Activated T-cell treated with anti-CD3 and anti-CD28 coated beads, Interleukin-2, amount 50 U/mL, for 72 hours (primary cell): Measurements from ENCODE around the gene MBOAT1. TPM values are rescaled to one million over a fixed set of nuclear protein-coding genes. Genes with fewer than 3 reads are reported as not detected.
A peak's percentile ranks its signal among the peaks of the same experiment; 100 is the strongest.

Source experiments
- ATAC-seq, 2 donors: fragments of 150-1000 bp; cut with Tn5 transposase; replicated peaks in 1 of 2; 2 replicates each; pipeline ENCODE4 v1.10.0; 2021; ENCODE audit warnings: moderate library complexity in 2 of 2, mild to moderate bottlenecking in 1 of 2
- DNase-seq, 2 donors: peaks; one replicate each; pipeline ENCODE4 v3.0.0; 2021 to 2022; ENCODE audit warnings: mixed read lengths in 1 of 2
- H3K27ac Mint-ChIP-seq: one replicate; pipeline ENCODE4 v1.8.0; 2022; ENCODE audit warnings: mild to moderate bottlenecking, moderate library complexity, mixed read lengths
- H3K27me3 Mint-ChIP-seq: one replicate; pipeline ENCODE4 v1.8.0; 2022; ENCODE audit warnings: low read depth, mixed read lengths
- H3K36me3 Mint-ChIP-seq, 2 donors: one replicate each; pipeline ENCODE4 v1.8.0; 2022; ENCODE audit warnings: mixed read lengths in 2 of 2, mild to moderate bottlenecking in 1 of 2; ENCODE audit not compliant: insufficient read depth in 2 of 2
- H3K4me1 Mint-ChIP-seq: one replicate; pipeline ENCODE4 v1.8.0; 2022; ENCODE audit warnings: low read depth, mixed read lengths
- H3K4me3 Mint-ChIP-seq, 2 donors: one replicate each; pipeline ENCODE4 v1.8.0; 2022; ENCODE audit warnings: mild to moderate bottlenecking in 2 of 2, mixed read lengths in 2 of 2, moderate library complexity in 2 of 2
- H3K9me3 Mint-ChIP-seq, 2 donors: one replicate each; pipeline ENCODE4 v1.8.0; 2022; ENCODE audit warnings: mixed read lengths in 2 of 2
- total RNA-seq, 2 donors: library from RNA; stranded (reverse); gene quantifications; one replicate each; pipeline ENCODE4 v1.2.3, GENCODE V29; 2022

Gene MBOAT1
- total RNA-seq, 2 donors from 2014 or later = 11.2 to 12.3 TPM

GRCh38 chr6:20126789-20127653 lies 85.2 kb downstream of the MBOAT1 start:
- Mint-ChIP-seq H3K27me3 (no peaks in the 10 kb centered on the region), H3K4me1 (peaks cover 5% of the 10 kb centered on the region), H3K27ac (no peak overlapping the region), H3K4me3 (no peak overlapping the region), H3K36me3 (peaks cover 0 to 2% of the 10 kb centered on the region in 2 donors), H3K9me3 (no peaks in the 10 kb centered on the region)
- ATAC-seq = peak; percentile 60 to 70
- peak; percentile 67 to 69 for DNase-seq

DNA sequence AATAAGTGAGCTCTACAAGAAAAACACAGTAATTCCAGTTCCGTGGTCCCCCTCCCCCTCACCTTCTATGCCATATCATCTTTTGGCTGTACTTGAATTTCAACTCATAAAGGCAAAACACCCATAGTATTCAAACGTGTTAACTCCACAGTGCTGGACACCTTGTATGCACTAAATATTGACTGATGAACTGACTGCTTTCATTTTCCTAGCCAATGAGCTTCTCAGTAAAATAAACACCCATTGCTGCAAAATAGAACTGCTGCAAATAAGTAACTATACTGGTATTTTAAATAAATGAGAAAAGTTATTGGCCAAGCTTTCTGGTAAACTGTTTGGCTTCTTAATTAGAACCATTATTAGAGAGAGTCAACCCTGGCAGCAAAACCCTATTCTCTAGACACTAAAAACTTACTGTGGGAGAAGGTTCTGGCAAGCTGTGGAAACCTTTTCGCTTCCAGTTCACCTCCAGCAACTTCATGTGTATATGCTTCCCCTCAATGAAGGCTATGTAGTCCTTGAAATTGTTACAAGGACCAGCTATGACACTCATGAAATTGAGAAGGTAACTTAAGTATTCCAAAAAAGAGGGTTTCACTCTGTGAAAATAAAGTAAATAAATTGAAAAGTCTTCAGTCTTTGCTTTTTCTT lies 86.0 kb downstream of the MBOAT1 start:
- Mint-ChIP-seq H3K27ac (peak overlapping the region; percentile 11), H3K27me3 (no peaks in the 10 kb centered on the region), H3K36me3 (peaks cover 0 to 2% of the 10 kb centered on the region in 2 donors), H3K4me3 (no peak overlapping the region), H3K9me3 (no peaks in the 10 kb centered on the region), H3K4me1 (peaks cover 5% of the 10 kb centered on the region)
- ATAC-seq = no peak
- no peak for DNase-seq

DNA sequence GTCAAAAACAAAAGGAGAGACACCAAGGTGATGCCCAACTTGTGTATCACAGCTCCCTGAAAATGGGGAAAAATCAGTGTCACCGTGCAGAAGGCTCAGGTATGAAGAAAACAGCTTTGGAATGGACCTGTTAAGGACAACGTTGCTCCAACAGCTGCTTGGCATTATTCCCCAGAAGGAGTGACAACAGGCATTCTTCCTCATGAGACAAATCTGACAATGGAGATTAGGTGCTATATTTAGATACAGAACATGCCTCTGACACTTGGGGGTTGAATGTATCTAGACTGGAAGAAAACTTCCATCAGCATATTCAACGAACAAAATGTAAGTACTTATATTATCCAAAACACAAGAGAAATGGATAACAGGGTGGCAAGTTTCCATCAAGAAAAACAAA lies 87.7 kb downstream of the MBOAT1 start:
- ATAC-seq = no peak
- H3K4me3 Mint-ChIP-seq = no peak overlapping the region
- no peak for DNase-seq
- H3K27ac Mint-ChIP-seq = no peak overlapping the region
- no peaks in the 10 kb centered on the region for H3K36me3 Mint-ChIP-seq
- H3K9me3 Mint-ChIP-seq = no peaks in the 10 kb centered on the region
- no peaks in the 10 kb centered on the region for H3K27me3 Mint-ChIP-seq
- peaks cover 5% of the 10 kb centered on the region for H3K4me1 Mint-ChIP-seq

GRCh38 chr6:20119485-20119884 lies 92.8 kb downstream of the MBOAT1 start:
- Mint-ChIP-seq H3K9me3 (no peaks in the 10 kb centered on the region), H3K27me3 (no peaks in the 10 kb centered on the region), H3K27ac (no peak overlapping the region), H3K36me3 (peaks cover 0 to 4% of the 10 kb centered on the region in 2 donors), H3K4me1 (no peaks in the 10 kb centered on the region), H3K4me3 (no peak overlapping the region)
- ATAC-seq = no peak
- no peak for DNase-seq

- ATAC-seq = no peak
- H3K36me3 Mint-ChIP-seq = peaks cover 0 to 4% of the 10 kb centered on the region in 2 donors
- no peaks in the 10 kb centered on the region for H3K9me3 Mint-ChIP-seq
- no peak overlapping the region for H3K27ac Mint-ChIP-seq
- no peak overlapping the region for H3K4me3 Mint-ChIP-seq
- DNase-seq = no peak
- H3K4me1 Mint-ChIP-seq = no peaks in the 10 kb centered on the region
- no peaks in the 10 kb centered on the region for H3K27me3 Mint-ChIP-seq
Observed at GRCh38 chr6:20118892-20119291, 93.4 kb downstream of the MBOAT1 start.

DNA sequence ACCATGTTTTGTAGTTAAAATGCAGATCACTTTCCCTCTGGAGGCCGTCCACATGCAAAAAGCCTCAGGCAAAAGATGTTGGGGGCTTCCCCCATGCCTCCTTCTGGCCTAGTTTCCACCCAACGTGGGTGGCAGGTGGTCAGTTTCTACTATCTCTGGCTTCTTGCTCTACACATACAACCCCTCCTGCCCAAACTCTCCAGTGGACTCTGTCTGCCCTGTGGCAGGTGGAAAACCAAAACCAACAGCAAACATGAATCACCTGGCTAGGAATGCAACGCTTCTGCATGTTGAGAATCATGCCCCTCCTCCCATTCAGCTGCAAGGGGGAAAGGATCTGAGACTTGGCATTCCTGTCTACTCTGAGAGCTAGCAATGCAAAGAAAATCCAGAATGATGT lies 94.8 kb downstream of the MBOAT1 start:
- ATAC-seq (no peak), DNase-seq (no peak)
- H3K9me3 Mint-ChIP-seq = no peaks in the 10 kb centered on the region
- no peak overlapping the region for H3K27ac Mint-ChIP-seq
- peaks cover 0 to 4% of the 10 kb centered on the region in 2 donors for H3K36me3 Mint-ChIP-seq
- no peak overlapping the region for H3K4me3 Mint-ChIP-seq
- H3K4me1 Mint-ChIP-seq = no peaks in the 10 kb centered on the region
- no peaks in the 10 kb centered on the region for H3K27me3 Mint-ChIP-seq

GRCh38 chr6:20116792-20117191 lies 95.5 kb downstream of the MBOAT1 start:
- Mint-ChIP-seq H3K9me3 (no peaks in the 10 kb centered on the region), H3K27me3 (no peaks in the 10 kb centered on the region), H3K4me1 (no peaks in the 10 kb centered on the region), H3K4me3 (no peak overlapping the region), H3K27ac (no peak overlapping the region), H3K36me3 (peaks cover 0 to 4% of the 10 kb centered on the region in 2 donors)
- ATAC-seq (no peak), DNase-seq (no peak)

DNA sequence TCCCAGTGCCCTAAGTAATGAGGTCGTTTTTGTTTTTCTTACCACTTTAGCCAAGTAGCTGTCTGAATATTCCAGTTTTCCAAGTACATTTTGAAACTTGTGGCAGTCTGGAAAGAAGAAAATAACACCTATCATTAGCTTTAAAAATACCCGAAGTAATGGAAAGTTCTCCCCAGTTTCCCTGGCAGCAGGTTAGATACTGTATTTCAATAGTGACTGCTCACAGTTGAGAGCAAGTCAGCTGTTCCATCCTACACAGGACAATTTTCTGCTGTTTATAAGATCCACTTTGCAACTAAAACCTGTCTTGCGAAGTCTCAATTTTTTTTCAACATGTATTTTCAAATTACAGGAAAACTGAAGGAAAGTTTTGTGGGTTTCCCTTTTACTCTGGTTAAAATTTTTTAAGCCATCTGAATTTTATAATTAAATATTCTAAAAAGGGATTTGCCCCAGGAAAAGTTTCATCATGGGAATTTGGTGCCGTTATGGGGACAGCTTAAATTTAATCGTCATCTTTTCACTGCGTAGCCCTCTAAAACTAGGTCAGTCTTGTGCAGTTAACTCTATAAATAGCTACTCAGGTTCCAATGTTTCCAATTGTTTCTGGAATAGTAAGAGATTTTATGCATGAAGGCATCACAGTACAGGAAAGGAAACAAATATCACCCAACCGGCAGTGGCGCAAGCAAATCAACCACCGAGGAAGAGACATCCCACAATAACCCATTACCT lies 96.9 kb downstream of the MBOAT1 start:
- no peak for ATAC-seq
- peaks cover 0 to 4% of the 10 kb centered on the region in 2 donors for H3K36me3 Mint-ChIP-seq
- H3K4me3 Mint-ChIP-seq = no peak overlapping the region
- H3K4me1 Mint-ChIP-seq = no peaks in the 10 kb centered on the region
- H3K9me3 Mint-ChIP-seq = no peaks in the 10 kb centered on the region
- H3K27ac Mint-ChIP-seq = no peak overlapping the region
- no peaks in the 10 kb centered on the region for H3K27me3 Mint-ChIP-seq
- no peak for DNase-seq

DNA sequence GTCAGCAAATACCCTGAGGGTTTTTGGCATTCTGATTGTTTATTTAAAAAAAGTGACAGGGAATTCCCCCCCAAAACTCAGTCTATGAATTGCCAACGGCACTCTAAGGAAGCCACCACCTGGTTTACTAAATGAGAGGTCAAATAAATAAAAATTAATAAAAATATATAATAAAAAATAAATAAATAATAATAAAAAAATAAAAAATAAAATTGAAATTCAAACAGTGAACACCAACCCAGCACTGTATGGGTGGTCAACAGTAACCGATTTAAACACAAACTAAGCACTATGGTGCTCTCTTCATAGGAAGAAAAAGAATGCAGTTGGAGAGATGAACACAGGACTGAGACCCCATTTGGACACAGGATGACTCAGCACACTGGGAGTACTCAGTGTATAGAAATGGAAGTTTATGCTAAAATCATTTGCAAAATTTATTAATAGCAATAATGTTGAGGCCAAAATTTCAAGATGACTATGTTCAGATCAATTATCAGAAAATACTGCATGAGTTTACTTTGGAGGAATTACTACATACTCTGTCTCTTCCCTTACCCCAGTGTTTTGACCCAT lies 98.5 kb downstream of the MBOAT1 start:
- H3K27ac Mint-ChIP-seq = no peak overlapping the region
- H3K27me3 Mint-ChIP-seq = no peaks in the 10 kb centered on the region
- ATAC-seq (no peak), DNase-seq (no peak)
- no peaks in the 10 kb centered on the region for H3K4me1 Mint-ChIP-seq
- peaks cover 0 to 7% of the 10 kb centered on the region in 2 donors for H3K36me3 Mint-ChIP-seq
- no peak overlapping the region for H3K4me3 Mint-ChIP-seq
- H3K9me3 Mint-ChIP-seq = no peaks in the 10 kb centered on the region

- Mint-ChIP-seq H3K27ac (no peak overlapping the region), H3K4me3 (no peak overlapping the region), H3K36me3 (peaks cover 0 to 7% of the 10 kb centered on the region in 2 donors), H3K4me1 (no peaks in the 10 kb centered on the region), H3K9me3 (no peaks in the 10 kb centered on the region), H3K27me3 (no peaks in the 10 kb centered on the region)
- ATAC-seq (no peak), DNase-seq (no peak)
Observed at GRCh38 chr6:20112841-20113240, 99.4 kb downstream of the MBOAT1 start.

DNA sequence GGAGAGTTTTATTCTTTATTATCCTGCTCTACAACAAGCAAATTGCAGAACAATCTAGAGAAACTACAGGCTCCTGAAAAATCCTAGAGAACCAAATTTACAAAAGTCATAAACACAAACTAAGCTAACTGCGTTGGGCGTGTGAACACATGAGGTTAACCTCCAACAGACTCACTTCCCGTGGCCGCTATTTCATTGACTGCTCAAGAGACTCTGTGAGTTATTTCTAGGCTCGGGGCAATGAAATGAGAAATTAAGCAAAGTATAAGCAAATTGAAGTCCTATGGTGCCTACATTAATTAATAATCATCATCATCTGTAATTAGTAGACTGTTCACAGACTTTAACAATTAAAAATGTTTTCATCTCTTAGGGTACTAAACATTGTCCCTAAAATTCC lies 100.0 kb downstream of the MBOAT1 start:
- ATAC-seq (no peak), DNase-seq (no peak)
- no peak overlapping the region for H3K27ac Mint-ChIP-seq
- peaks cover 0 to 5% of the 10 kb centered on the region in 2 donors for H3K36me3 Mint-ChIP-seq
- H3K9me3 Mint-ChIP-seq = no peaks in the 10 kb centered on the region
- H3K27me3 Mint-ChIP-seq = no peaks in the 10 kb centered on the region
- no peak overlapping the region for H3K4me3 Mint-ChIP-seq
- H3K4me1 Mint-ChIP-seq = no peaks in the 10 kb centered on the region

GRCh38 chr6:20110478-20110877 lies 101.8 kb downstream of the MBOAT1 start:
- Mint-ChIP-seq H3K27ac (no peak overlapping the region), H3K4me1 (no peaks in the 10 kb centered on the region), H3K36me3 (peaks cover 0 to 5% of the 10 kb centered on the region in 2 donors), H3K27me3 (no peaks in the 10 kb centered on the region), H3K9me3 (no peaks in the 10 kb centered on the region), H3K4me3 (no peak overlapping the region)
- DNase-seq = no peak
- no peak for ATAC-seq

- H3K27me3 Mint-ChIP-seq = no peaks in the 10 kb centered on the region
- H3K27ac Mint-ChIP-seq = no peak overlapping the region
- peaks cover 0 to 3% of the 10 kb centered on the region in 2 donors for H3K36me3 Mint-ChIP-seq
- no peak overlapping the region for H3K4me3 Mint-ChIP-seq
- H3K9me3 Mint-ChIP-seq = no peaks in the 10 kb centered on the region
- H3K4me1 Mint-ChIP-seq = no peaks in the 10 kb centered on the region
- DNase-seq = no peak
- ATAC-seq = no peak
Observed at GRCh38 chr6:20109526-20109925, 102.7 kb downstream of the MBOAT1 start.
